ENCODE measurements around the gene PIP4K2C.
A peak's percentile ranks its signal among the peaks of the same experiment; 100 is the strongest.
"Not testable (repeated sequence)": the region's sequence is repeated elsewhere in the genome, so short reads cannot be mapped to it uniquely, and the experiment has no call there.

The PIP4K2C gene

DNA sequence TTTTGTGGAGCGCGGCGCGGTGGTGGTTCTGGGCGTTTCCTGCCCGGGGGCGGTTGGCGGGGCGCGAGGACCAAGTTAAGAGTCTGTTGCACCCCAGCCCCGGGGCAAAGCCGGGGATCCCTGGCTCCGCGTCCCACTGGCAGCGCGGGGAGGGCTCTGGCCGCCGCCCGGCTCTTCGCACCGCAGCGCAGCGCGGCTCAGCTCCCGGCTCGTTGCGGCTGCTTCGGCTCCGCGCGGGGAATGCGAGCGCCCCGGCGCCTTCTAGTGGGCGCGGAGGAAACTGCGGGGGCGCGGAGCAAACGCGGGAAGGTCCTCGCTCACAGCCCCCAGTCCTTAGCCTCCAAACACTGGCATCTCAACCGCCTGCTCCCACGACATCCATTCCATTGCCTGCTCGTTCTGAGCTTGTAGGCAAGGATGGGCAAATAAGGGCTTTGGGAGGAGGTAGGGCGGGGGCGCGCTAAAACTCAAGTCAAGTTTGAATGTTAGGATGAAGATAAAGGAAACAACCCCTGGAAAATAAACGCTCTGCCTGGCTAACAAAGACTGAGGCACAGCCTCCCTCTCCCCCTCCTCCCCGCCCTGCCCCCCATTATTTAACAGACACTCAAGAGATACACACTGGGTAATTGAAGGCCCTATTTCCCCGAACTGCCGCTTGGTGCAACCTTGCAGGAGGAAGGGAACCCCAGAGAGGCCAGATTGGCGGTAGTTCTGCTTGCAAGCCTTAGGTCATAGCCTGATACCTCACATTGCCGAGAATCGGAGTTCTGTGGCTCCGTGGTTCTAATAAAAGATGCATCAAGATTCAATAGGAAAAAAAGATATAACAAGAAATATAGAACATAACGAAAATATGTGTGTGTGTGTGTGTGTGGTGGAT is 42.2 kb downstream of the PIP4K2C start, which contains the start of gene B4GALNT1:
B4GALNT1 (minus strand) TSS at position 244 of the 883 bp plus-strand sequence. CDS start 1,069 bp downstream, outside the sequence.
- DNase-seq (ENCODE audit: extremely low spot score), result peak; percentile 91
- CTCF ChIA-PET, result interaction anchor here (0.6 to 2.0 kb wide), 6 partner anchors 17 to 948 kb away, joined by 3 to 10 read pairs (median 4); no protein-coding TSS in a partner anchor
- TF ChIP-seq L3MBTL2 (conservative IDR thresholded peaks at IDR 0.05) (peak; percentile 86), FOXM1 (IDR thresholded peaks at IDR 0.05; ENCODE audit: borderline replicate concordance) (peak; percentile 21; the same call in 1 of the 2 replicates), SP1 (IDR thresholded peaks at IDR 0.05) (no peak), NFRKB (IDR thresholded peaks at IDR 0.05) (no peak), TARDBP (IDR thresholded peaks at IDR 0.05) (no peak)
- POLR2A ChIA-PET, result no interaction called here

DNA sequence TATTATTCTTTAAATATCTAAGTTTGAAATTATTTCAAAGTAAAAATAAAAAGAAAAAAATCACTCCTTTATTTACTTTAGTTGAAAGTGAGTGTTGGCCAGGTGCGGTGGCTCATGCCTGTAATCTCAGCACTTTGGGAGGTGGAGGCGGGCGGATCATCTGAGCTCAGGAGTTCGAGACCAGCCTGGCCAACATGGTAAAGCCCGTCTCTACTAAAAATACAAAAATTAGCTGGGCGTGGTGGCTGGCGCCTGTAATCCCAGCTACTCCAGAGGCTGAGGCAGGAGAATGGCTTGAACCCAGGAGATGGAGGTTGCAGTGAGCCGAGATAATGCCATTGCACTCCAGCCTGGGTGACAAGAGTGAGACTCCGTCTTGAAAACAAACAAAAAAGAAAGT is 45.7 kb downstream of the PIP4K2C start:
- CTCF ChIA-PET; DNase-seq (ENCODE audit: extremely low spot score); POLR2A ChIA-PET: not testable (repeated sequence)

DNA sequence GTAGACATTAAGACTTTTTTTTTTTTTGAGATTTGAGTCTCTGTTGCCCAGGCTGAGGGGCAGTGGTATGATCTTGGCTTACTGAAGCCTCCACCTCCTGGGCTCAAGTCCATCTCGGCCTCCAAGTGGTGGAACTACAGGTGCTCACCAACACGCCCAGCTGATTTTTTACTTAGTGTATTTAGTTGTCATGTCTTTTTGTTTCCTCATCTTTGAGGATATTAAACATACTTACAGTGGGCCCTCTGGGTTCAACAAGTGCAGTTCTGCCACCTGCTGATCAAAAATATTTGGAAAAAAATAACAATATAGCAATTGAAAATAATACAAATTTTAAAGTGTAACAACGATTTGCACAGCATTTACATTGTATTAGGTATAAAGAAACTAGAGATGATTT is 46.4 kb downstream of the PIP4K2C start:
- DNase-seq (ENCODE audit: extremely low spot score), result no peak
- CTCF ChIA-PET, result no interaction called here
- POLR2A ChIA-PET, result interaction anchor here (1.2 kb wide), 1 partner anchor 107 kb away, joined by 4 read pairs; the partner anchor contains the start of gene TSPAN31
- TF ChIP-seq, protein P1, sequence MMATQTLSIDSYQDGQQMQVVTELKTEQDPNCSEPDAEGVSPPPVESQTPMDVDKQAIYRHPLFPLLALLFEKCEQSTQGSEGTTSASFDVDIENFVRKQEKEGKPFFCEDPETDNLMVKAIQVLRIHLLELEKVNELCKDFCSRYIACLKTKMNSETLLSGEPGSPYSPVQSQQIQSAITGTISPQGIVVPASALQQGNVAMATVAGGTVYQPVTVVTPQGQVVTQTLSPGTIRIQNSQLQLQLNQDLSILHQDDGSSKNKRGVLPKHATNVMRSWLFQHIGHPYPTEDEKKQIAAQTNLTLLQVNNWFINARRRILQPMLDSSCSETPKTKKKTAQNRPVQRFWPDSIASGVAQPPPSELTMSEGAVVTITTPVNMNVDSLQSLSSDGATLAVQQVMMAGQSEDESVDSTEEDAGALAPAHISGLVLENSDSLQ (IDR thresholded peaks at IDR 0.05), result no peak
- TF ChIP-seq L3MBTL2 (conservative IDR thresholded peaks at IDR 0.05) (no peak), ELF4 (IDR thresholded peaks at IDR 0.05) (no peak), FOXK2 (IDR thresholded peaks at IDR 0.05) (no peak), LEF1 (IDR thresholded peaks at IDR 0.05; ENCODE audit: borderline replicate concordance) (no peak), SP1 (IDR thresholded peaks at IDR 0.05) (no peak), CTBP1 (IDR thresholded peaks at IDR 0.05; ENCODE audit: borderline replicate concordance) (no peak), ARNT (IDR thresholded peaks at IDR 0.05) (no peak), TARDBP (IDR thresholded peaks at IDR 0.05) (no peak), FOXM1 (IDR thresholded peaks at IDR 0.05; ENCODE audit: borderline replicate concordance) (no peak)

DNA sequence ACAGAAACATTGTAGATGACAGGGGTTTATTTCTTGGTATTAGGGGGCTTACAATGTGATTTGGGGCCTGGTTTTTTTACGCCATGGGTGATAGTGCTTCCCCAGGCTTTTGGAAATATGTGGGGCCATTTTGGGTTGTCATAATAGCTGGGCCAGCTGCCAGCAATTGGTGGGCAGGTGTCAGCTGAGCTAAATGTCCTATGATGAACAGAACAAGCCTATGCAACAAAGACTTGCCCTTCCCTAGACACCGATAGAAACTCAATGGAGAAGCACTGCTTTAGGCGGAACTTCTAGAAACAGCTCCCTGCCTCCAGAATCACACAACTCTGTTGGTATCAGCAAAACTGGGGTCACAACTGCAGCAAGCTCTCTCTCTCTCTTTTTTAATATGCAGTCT is 47.1 kb downstream of the PIP4K2C start:
- TF ChIP-seq ELF4 (IDR thresholded peaks at IDR 0.05), result no peak
- no peak for TF ChIP-seq CTBP1 (IDR thresholded peaks at IDR 0.05; ENCODE audit: borderline replicate concordance)
- TF ChIP-seq FOXM1 (IDR thresholded peaks at IDR 0.05; ENCODE audit: borderline replicate concordance), result no peak
- TF ChIP-seq SP1 (IDR thresholded peaks at IDR 0.05), result no peak
- no peak for TF ChIP-seq SUZ12 (IDR thresholded peaks at IDR 0.05)
- TF ChIP-seq TARDBP (IDR thresholded peaks at IDR 0.05), result no peak
- TF ChIP-seq BHLHE40 (IDR thresholded peaks at IDR 0.05; ENCODE audit: borderline replicate concordance), result no peak
- TF ChIP-seq FOXK2 (IDR thresholded peaks at IDR 0.05), result no peak
- no peak for TF ChIP-seq FOXA1 (IDR thresholded peaks at IDR 0.05)
- TF ChIP-seq, protein P1 (IDR thresholded peaks at IDR 0.05), result no peak
- TF ChIP-seq LEF1 (IDR thresholded peaks at IDR 0.05; ENCODE audit: borderline replicate concordance), result no peak
- TF ChIP-seq HDGF (IDR thresholded peaks at IDR 0.05; ENCODE audit: borderline replicate concordance), result no peak
- ChIA-PET POLR2A (interaction anchor here (1.2 kb wide), 1 partner anchor 107 kb away, joined by 4 read pairs; the partner anchor contains the start of gene TSPAN31), CTCF (no interaction called here)
- no peak for DNase-seq (ENCODE audit: extremely low spot score)

DNA sequence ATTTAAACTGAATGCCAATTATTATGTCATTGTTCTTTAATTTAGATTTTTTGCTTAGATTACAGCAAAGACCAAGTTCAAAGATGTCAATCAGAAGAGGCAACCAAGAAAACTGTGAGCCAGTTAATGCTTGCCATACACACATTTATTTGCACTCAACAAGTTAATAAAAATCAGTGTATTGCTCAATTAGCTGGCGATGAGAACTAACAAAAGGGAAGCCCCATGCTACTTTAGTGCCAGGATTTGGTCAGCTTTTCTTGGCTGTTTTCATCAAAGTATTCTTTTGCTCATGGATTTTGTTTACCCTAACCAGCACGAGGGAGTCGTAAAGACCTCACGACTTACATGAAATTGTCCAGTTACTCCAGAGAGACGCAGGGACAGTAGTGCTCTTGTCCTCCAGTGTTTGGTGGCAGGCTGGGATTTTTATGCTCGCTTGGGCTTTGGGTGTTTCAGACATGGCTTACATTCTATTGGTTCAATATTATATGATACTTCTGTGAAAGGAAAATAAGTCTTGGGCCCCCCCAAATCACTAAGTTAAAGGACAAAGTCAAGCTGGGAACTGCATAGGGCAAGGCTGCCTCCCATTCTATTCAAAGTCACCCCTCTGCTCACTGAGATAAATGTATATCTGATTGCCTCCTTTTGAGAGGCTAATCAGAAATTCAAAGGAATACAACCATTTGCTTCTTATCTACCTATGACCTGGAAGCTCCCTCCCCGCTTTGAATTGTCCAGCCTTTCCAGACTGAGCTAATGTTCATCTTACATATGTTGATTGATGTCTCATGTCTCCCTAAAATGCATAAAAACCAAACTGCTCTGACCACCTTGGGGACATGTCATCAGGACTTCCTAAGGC is 49.4 kb downstream of the PIP4K2C start:
- ChIA-PET CTCF (interaction anchor here (0.9 to 1.1 kb wide), 2 partner anchors 18 to 86 kb away, joined by 3 to 6 read pairs; no protein-coding TSS in a partner anchor), POLR2A (no interaction called here)
- TF ChIP-seq FOXK2 (IDR thresholded peaks at IDR 0.05) (no peak), SP1 (IDR thresholded peaks at IDR 0.05) (no peak)
- DNase-seq (ENCODE audit: extremely low spot score), result no peak

DNA sequence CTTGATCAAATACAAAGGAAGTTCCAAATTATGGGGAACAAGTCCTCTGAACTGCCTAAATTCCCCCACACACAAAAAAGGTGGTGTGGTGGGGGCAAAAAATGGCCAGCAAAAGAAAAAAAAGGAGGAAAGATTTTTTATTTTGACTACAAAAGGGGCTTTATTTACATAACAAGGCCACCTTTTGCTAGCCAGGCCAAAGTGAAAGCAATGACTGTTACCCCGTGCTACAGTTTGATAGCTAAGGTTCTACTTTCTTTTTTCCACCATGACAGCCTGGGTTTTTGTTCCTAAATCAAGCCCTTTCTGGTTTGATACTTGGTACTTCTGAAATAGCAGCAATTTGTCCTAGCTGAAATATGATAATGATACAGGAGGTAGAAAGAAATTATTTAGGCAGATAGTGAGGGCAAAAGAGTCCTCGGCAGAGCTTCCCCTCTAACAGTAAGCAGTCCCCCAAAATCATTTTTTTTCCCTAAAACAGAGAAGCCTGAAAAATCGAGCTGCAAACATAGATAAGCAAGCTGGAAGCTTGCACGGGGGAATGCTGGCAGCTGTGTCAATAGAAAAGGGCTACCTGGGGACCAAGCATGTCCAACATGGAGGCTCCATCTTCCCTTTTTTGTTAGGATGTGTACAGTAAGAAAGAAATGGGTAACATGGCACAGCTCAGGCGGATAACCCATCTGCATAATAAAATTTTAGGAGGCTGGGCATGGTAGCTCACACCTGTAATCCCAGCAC is 50.9 kb downstream of the PIP4K2C start:
- no peak for DNase-seq (ENCODE audit: extremely low spot score)
- TF ChIP-seq FOXA1 (IDR thresholded peaks at IDR 0.05) (no peak), BHLHE40 (IDR thresholded peaks at IDR 0.05; ENCODE audit: borderline replicate concordance) (no peak), HDGF (IDR thresholded peaks at IDR 0.05; ENCODE audit: borderline replicate concordance) (no peak), FOXM1 (IDR thresholded peaks at IDR 0.05; ENCODE audit: borderline replicate concordance) (no peak), LEF1 (IDR thresholded peaks at IDR 0.05; ENCODE audit: borderline replicate concordance) (no peak)
- POLR2A ChIA-PET, result no interaction called here
- CTCF ChIA-PET, result interaction anchor here (0.7 to 1.1 kb wide), 2 partner anchors 20 to 410 kb away, joined by 3 to 6 read pairs; no protein-coding TSS in a partner anchor

Measured in HEK293T (cell line).